GM12874 (cell line): ENCODE data around the gene BHLHE40.

Experiments used
- CTCF ChIP-seq: IDR thresholded peaks from 2 replicates; pipeline ENCODE4 v1.5.1; 2011; ENCODE audit warnings: low read depth, mild to moderate bottlenecking, control low read depth, low read length, moderate library complexity; ENCODE audit not compliant: insufficient read depth

BHLHE40 gene

GRCh38 chr3:4994823-4995499, 15.7 kb downstream of the BHLHE40 start:
- TF ChIP-seq CTCF: no peak

DNA sequence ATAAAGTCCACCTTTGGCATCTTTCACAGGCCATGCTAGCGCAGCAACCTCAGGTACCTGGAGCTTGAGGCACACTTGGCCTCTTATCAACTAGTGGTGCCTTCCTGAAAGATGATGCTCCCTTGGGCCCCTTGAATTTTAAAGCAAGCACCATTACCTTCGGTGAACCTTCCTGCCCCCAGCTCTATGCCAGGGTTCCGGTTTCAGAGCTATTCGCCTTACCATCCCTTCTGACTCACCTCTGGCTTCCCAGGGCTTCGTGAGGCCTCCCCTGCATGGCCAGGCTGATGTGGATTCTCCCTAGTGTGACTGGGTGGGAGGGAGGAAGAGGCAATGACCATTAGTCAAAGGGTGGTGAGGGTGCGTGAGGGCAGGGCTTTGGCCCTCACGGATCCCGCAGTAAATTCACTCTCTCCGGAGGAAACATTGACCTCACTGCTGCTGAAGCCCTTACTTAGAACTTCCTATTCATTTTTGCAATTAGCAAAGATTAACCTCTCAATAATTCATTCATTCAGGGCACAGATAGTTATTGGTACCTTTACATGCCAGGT, 16.3 kb downstream of the BHLHE40 start:
- no peak for TF ChIP-seq CTCF

DNA sequence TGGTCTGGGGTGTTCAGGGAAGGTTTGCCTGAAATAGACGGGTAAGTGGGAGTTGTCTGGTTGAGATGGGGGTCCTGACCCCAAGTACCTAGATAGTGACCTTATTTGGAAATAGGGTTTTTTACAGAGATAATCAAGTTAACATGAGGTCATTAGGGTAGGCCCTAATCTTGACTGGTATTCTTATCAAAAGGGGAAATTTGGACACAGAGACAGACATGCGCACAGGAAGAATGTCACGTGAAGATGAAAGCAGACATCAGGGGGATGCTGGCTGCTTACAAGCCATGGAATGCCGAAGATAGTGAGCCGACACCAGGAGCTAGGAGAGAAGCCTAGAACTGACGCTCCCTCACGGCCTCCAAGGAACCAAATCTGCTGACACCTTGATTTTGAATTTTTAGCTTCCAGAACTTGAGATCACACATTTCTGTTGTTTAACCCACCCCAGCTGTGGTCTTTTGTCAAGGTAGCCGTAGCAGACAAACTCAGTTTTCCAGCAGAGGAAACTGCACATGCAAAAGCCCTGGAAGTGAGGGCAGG, 17.1 kb downstream of the BHLHE40 start:
- TF ChIP-seq CTCF: no peak

- no peak for TF ChIP-seq CTCF
Observed at GRCh38 chr3:4996771-4997291, 17.6 kb downstream of the BHLHE40 start.

DNA sequence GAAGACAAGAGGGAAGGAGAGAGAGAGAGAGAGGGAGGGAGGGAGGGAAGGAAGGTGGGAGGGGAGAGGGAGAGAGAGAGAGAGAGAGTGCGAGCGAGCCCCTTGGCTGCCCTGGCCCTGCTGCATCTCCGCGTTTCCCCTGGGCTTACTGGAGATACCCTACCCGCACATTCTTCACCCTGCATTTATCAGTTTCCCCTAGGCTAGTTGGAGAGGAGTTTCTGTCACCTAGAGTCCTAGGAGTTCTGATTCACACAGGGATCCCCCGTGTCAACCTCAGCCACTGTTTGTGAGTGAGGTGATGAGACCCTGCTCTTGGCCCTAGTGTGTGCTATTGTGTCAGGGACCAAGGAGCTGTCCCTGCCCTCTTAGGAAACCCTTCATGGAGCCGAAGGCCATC, 18.7 kb downstream of the BHLHE40 start:
- TF ChIP-seq CTCF: no peak

GRCh38 chr3:4999531-5000184, 20.4 kb downstream of the BHLHE40 start:
- no peak for TF ChIP-seq CTCF

DNA sequence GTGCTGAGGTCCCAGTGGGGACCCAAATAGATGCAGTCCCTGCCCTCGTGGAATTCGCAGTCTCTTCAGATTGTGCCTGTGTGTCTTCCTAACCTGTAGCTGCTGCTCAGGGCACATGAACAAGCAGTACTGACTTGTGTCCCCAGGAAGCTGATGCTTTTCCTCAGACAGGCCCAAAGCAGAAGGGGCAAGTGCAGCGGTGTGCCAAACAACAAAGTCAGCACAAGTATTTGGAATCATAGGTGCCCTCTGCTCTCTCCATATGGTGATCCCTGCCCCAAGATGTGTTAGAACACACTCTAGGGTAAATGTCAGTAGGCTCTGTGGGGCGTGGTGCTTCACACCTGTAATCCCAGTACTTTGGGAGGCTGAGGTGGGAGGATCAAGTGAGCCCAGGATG, 21.9 kb downstream of the BHLHE40 start:
- no peak for TF ChIP-seq CTCF
